ENCODE data around the gene RBL1.
"Not testable (repeated sequence)": the region's sequence is repeated elsewhere in the genome, so short reads cannot be mapped to it uniquely, and the experiment has no call there.

Gene RBL1

DNA sequence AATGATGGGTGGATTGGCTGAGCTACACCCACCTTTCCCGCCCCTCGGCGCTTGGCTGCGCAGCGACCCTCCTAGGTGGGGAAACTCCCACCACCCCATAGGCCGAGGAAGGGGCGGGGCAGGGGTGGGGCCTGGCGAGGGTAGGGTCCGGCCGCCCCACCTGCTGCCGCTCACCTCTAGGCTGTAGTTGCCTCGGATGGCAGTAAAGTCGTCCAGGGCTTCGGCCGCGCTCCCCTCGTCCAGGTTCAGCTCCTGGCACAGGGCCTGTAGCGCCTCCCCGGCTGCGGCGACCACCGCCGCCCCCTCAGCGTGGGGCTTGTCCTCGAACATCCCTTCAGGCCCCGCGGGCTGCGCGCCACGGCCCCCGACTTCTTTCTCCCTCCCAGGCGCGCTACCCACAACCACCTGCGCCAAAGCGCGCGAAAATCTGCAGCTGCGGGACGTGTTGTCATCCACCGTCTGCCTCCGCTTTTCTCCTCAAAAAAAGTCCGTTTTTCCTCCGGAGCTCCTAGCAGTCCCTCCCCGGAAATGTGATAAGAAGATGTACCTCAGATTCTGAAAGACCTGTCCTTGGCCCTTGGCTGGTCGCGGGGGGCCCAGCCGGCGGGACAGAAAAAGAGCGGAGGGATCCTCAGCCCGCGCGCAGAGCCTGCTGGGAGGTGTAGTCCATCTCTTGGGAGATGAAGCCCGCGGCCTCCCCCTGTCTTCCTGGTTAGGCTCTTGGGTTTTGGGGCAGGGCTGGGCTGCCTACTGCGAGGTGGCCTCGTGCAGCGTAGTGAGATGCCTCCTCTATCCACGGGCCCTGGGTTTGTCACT lies at the start of gene RBL1:
Gene RBL1 (minus strand): TSS at position 399 of the 816 bp plus-strand sequence. CDS start 69 bp downstream, at position 330.
- DNase-seq: peak; percentile 85

DNA sequence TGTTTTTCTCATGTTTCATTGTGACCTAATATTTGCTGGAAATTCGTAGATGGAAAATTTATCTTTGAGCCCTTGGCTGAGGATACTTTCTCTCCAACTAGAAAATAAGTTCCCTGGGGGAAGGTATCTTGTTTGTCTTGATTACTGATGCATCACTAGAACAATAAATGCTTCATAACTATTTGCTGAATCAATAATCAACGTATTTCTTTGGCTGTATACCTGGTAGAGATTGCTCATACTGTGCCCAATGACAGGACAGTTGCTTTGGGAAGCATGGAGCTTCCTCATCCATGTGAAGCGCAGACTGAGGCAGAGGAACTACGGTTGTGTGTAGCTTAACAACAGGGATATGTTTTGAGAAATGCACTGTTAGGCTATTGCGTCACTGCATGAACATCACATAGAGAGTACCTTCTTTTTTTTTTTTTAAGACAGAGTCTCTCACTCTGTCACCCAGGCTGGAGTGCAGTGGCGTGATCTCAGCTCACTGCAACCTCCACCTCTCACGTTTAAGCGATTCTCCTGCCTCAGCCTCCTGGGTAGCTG lies 49.1 kb upstream of the RBL1 start:
- no peak for DNase-seq

DNA sequence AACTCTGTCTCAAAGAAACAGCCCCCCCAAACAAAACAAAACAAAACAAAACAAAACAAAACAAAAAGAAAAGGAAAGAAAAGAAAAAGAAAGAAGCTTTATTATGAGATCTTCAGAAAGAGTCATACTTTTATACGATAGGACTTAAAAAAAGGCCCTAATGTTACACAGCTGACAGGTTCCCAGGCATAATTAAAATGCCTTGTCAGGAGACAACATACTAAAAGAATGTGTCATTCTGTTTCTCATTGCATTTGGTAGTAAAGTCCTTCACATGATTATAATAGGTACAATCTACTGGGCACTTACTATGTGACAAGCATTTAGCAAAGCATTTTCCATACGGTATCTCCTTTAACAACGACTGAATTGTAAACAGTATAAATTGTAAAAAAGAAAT lies 46.9 kb upstream of the RBL1 start:
- no peak for DNase-seq

DNA sequence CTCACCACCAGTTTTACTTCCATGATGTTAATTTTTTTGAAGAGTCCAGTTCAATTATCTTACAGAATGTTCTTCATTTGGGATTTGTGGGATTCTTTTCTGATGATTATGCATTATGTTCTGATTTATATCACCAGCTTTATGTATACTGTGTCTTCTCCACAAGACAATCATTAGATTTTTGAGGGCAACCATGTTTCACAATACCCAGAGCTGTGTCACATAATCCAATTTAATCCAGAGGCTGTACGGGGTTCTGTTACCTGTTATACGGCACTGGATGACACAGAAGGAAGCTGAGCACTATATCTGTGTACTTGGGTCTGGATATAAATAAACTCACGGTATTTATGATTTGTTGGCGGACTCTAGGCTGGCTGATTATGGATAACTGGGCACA lies 41.8 kb upstream of the RBL1 start:
- no peak for DNase-seq

GRCh38 chr20:37133952-37134351 lies 38.2 kb upstream of the RBL1 start:
- DNase-seq: no peak

DNA sequence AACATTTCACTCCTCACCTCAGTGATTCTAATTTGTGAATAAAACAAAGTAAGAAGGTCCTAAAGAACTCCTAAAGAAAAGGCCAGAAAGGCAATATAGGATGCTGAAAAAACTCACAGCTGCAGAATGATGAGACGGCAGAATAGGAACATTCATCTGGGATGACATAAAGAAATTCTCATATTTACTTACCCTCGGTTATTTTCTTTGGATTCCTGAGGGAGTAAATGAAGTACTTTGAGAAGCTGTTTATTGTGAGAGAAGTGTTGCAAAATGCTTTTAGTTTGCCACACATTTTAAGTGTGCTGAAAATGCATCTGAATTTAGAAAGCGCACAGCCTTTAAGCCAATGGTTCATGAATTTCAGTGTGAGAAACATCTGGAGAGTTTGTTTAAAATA lies 35.7 kb upstream of the RBL1 start:
- DNase-seq: no peak

DNA sequence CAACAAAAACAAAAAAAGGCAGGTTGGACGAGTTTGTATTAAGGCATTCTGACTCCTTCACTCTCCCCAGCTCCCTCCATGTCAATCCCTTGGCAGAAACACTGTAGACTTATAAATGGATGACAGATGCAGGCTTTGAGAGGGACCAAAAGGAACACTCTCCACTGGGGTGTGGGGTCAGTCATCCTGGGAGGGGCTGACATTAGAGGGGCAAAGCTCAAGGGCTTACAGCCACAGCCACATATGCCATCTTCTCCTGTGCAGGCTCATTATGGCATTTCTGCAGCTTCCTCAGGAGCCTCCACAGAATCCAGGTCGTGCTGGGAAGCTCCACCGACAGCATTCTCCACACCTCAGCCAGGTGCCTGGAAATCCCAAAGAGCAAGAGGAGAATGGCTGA lies 33.0 kb upstream of the RBL1 start:
- DNase-seq: no peak

DNA sequence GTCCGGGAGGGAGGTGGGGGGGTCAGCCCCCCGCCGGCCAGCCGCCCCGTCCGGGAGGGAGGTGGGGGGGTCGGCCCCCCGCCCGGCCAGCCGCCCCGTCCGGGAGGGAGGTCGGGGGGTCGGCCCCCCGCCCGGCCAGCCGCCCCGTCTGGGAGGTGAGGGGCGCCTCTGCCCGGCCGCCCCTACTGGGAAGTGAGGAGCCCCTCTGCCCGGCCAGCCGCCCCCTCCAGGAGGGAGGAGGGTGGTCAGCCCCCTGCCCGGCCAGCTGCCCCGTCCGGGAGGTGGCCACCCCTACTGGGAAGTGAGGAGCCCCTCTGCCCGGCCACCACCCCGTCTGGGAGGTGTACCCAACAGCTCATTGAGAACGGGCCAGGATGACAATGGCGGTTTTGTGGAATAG lies 30.5 kb upstream of the RBL1 start:
- not testable (repeated sequence) for DNase-seq

GRCh38 chr20:37123441-37123840 lies 27.6 kb upstream of the RBL1 start:
- DNase-seq: no peak

- DNase-seq: no peak
Measured at GRCh38 chr20:37120497-37120896, 24.7 kb upstream of the RBL1 start.

GRCh38 chr20:37119356-37120036 lies 23.7 kb upstream of the RBL1 start:
- DNase-seq: no peak

GRCh38 chr20:37114012-37114411 lies 18.2 kb upstream of the RBL1 start:
- no peak for DNase-seq

DNA sequence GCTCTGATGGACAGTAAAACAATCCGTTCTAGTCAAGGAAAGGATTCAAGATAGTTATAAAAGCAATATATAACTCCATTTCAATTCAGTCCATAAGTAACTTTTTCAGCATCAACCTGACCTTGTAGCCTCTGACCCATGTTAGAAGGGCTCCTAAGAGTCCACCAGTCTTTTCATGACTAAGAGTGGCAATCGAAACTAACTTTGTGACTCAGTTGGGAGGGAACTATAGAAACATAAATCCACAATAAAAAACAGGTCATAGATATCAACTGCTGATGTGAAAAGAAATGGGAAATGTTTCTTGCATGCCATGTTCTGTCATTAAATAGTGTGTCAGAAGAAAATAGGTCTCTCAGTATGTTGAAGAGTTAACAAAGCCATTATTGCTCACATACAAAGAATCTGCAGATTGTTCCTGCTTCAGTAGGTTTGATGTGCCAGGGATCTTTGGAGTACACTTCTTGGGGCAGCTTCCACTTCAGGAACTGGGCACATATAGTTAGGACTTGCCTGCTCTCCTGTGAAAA lies 16.2 kb upstream of the RBL1 start:
- DNase-seq: no peak

DNA sequence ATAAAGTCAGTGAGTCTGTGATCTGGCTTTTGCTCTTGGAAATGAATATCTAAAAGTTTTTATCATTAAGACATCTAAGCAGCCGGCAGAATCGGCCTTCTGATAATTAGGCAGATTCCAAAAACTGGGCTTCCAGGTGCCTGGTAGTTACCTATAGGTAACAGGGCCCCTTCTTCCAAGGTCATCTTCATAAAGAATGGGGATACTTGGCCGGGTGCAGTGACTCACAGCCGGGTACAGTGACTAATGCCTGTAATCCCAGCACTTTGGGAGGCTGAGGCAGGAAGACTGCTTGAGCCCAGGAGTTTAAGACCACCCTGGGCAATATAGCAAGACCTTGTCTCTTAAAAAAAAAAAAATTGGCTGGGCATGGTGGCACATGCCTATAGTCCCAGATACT lies 12.9 kb upstream of the RBL1 start:
- no peak for DNase-seq

DNA sequence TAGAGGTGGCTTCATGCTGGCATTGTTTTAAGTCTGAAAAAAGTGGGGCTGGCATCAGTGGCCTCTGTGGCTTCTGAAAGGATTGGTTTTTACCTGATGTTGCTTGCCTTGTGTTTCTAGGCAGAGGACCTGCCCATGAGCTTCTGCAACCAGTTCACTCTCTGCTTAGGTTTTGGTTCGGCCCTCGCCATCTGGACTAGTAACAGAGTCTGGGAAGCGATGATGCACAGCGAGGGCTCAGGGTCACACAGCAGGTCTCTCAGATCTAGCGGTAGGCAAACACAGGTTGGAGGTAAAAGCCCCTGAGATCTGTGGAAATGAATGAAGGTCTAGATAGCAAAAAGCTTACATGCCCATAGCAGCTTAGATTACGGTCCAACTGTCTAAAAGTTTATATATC lies 6.8 kb upstream of the RBL1 start:
- no peak for DNase-seq

DNA sequence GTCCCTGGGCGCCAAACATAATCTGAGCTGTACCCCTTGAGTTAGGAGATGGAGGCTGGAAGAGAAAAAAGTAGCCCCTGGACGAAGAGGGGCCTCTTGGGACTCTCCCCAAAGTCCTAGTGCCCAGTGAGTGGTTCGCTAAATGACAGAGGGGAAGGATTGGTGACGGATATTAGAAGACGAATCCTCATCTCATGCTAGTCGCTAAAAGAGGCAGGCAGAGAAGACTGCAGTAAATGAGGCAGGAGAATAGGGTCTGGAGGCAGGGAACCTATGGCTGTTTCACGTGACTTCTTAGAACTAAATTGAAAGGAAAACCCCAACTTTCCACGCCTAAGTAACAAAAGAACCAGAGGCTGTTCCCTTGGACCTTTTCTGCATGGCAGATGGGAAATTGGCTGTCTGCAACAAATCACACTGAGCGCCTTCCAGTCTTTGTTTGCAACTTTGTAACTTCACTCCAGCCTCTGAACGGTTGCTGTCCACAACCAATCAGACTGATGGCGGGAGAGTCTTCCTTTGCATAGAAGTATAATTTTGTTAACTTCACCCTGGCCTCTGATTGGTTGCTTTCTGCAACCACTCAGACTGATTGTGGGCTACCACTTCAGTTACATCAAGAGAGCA lies 731 bp upstream of the RBL1 start:
- DNase-seq: no peak

DNA sequence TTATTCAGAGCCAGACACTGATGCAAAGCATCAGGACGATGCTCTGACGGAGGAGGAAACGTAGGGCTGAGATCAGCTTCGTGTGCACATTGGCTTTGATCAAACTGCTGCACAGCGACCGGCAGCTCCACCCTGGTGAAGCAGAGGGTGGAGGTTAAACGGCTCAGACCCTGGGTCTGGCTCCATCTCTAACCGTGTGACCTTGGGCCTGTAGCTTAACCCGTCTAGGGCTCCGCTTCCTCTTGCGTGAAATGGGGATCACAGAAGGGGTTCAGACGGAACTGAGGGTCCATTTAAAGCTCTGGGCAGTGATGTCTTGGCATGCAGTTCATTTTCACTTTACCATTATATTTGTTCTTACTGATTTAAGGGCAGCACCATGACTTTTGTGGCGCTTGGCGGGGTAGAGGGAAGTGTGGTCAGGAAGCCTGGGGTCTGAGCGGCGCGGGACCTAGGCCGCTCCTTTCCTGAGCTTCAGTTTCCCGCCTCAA lies 644 bp downstream of the RBL1 start:
- no peak for DNase-seq

GRCh38 chr20:37090407-37090806 lies 5.4 kb downstream of the RBL1 start:
- DNase-seq: no peak

DNA sequence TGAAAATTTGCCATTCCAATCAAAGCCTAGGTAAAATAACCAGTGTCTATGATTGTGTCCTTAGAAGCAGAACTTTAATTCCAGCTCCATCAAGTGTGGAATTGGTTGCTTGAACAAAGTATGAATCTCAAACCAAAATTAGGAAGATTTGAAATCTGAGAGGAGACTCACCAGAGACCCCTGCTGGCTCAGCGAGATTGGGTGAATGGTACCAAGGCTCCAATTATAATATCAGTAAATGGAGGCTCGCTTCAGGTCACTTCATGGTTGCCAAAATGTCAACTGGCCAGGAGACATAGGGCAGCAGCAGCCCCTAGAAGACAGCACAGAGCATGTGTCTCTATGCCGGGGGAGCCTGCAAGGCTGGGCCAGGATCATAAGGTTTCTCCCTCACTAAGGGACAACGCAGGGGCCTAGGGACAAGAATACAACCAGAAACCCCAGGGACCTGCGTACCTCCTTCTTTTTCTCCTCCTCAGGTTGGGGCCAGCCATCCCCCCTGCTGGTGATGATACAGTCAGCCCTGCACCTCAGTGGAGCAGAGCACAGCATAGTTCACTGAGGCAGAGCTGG lies 14.0 kb downstream of the RBL1 start:
- DNase-seq: no peak

DNA sequence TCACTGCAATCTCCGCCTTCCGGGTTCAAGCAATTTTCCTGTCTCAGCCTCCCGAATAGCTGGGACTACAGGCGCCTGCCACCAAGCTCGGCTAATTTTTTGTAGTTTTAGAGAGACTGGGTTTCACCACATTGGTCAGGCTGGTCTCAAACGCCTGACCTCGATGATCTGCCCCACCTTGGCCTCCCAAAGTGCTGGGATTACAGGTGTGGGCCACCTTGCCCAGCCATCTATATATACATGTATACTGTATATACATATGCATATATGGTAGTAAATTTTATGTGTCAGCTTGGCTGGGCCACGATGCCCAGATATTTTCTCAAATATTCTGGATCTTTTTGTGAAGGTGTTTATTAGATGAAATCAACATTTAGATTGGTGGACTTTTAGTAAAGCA lies 18.8 kb downstream of the RBL1 start:
- no peak for DNase-seq

- no peak for DNase-seq
Measured at GRCh38 chr20:37075932-37076685, 19.7 kb downstream of the RBL1 start.

Data from NCI-H1092 (cell line).